ENCODE measurements around the gene MEMO1.

- no peak for TF ChIP-seq POLR2A (IDR thresholded peaks at IDR 0.05; ENCODE audit: low read depth, low read length)
- TF ChIP-seq POLR2AphosphoS5 (IDR thresholded peaks at IDR 0.05; ENCODE audit: low read depth, low read length): no peak
- no peak for TF ChIP-seq TAF1 (IDR thresholded peaks at IDR 0.05; ENCODE audit: low read depth, low read length)
- no peak for TF ChIP-seq SPI1 (IDR thresholded peaks at IDR 0.05; ENCODE audit: low read depth, low read length)
Observed at GRCh38 chr2:31946838-31947237, 64.0 kb downstream of the MEMO1 start.
